HCT116 (cell line): ENCODE results near the gene NDUFB10. TPM values are rescaled to one million over a fixed set of nuclear protein-coding genes. Genes with fewer than 3 reads are reported as not detected.
A peak's percentile ranks its signal among the peaks of the same experiment; 100 is the strongest.

Source experiments
- ATAC-seq: fragments of 200-7000 bp; cut with Tn5 transposase; 2 replicates; pipeline ENCODE4 v1.9.1; 2020; ENCODE audit warnings: mild to moderate bottlenecking, moderate library complexity
- BruUV-seq: library from RNA; stranded (reverse); fragments of 400-500 nt; replicated peaks from 2 replicates; lab custom pipeline; 2021; lab: Mats Ljungman, UMichigan
- CTCF ChIA-PET: fragments of 300-600 bp; sonication (Branson Sonifier 250); formaldehyde crosslinking; loops from one replicate; lab custom pipeline; 2021; ENCODE audit warnings: antibody characterized with exemption; lab: Charles Lee
- POLR2A ChIA-PET: fragments of 300-600, 350-600 bp; sonication (Branson Sonifier 250); formaldehyde crosslinking; loops from one replicate; lab custom pipeline; 2021; ENCODE audit warnings: antibody characterized with exemption; lab: Charles Lee
- RAD21 ChIA-PET, 2 experiments: fragments of 300-600 bp; sonication (Branson Sonifier 250); formaldehyde crosslinking; loops; one replicate each; lab custom pipeline; 2023; ENCODE audit warnings: low total read pairs in 2 of 2; ENCODE audit not compliant: uncharacterized antibody in 2 of 2, unreplicated experiment in 2 of 2, low non-redundant PET in 1 of 2; lab: Charles Lee
- DNase-seq: peaks from one replicate; pipeline ENCODE4 v3.0.0-alpha.2; 2010; ENCODE audit warnings: low read depth, low spot score
- H2AFZ ChIP-seq: fragments of 200-600 bp; shearing (Covaris generic), sonication (generic); 2 replicates; pipeline ENCODE4 v1.6.1; 2017; ENCODE audit warnings: low read depth, mixed run types, mixed read lengths, antibody characterized with exemption, low read length; ENCODE audit not compliant: poor library complexity, severe bottlenecking
- H3K27ac ChIP-seq: 2 replicates; pipeline ENCODE4 v1.5.1; 2012; ENCODE audit warnings: low read depth, low read length
- H3K27me3 ChIP-seq: fragments of 200-600 bp; sonication (generic); 2 replicates; pipeline ENCODE4 v1.6.1; 2016; ENCODE audit warnings: mixed run types, low read length, mixed read lengths; ENCODE audit not compliant: insufficient read depth
- H3K36me3 ChIP-seq, 2 experiments: fragments of 200-500 bp in 1 of 2; fragments of 200-600 bp in 1 of 2; sonication (Bioruptor generic) in 1 of 2; sonication (generic) in 1 of 2; 2 replicates each; pipeline versions ENCODE4 v1.5.1 to v1.6.1; 2014 to 2016; ENCODE audit warnings: low read length in 2 of 2, inconsistent platforms in 1 of 2, mixed read lengths in 1 of 2, mixed run types in 1 of 2; ENCODE audit not compliant: insufficient read depth in 2 of 2, control insufficient read depth in 1 of 2
- H3K4me1 ChIP-seq, 2 experiments: fragments of 200-600 bp in 1 of 2; sonication (generic) in 1 of 2; 2 replicates each; pipeline versions ENCODE4 v1.5.1 to v1.6.1; 2012 to 2017; ENCODE audit warnings: low read length in 2 of 2, inconsistent platforms in 1 of 2, mild to moderate bottlenecking in 1 of 2, mixed read lengths in 1 of 2, mixed run types in 1 of 2, moderate library complexity in 1 of 2; ENCODE audit not compliant: insufficient read depth in 2 of 2, control insufficient read depth in 1 of 2
- H3K4me2 ChIP-seq: fragments of 200-600 bp; sonication (generic); 2 replicates; pipeline ENCODE4 v1.6.1; 2017; ENCODE audit warnings: mixed run types, low read length, mixed read lengths
- H3K4me3 ChIP-seq, 2 experiments: fragments of 200-600 bp in 1 of 2; sonication (generic) in 1 of 2; replicated peaks in 1 of 2; 2 replicates each; pipeline ENCODE4 v1.5.1; 2011 to 2016; ENCODE audit warnings: low read length in 2 of 2, control low read depth in 1 of 2, low read depth in 1 of 2, mild to moderate bottlenecking in 1 of 2, mixed read lengths in 1 of 2, mixed run types in 1 of 2
- H3K79me2 ChIP-seq: fragments of 200-600 bp; sonication (generic); 2 replicates; pipeline ENCODE4 v1.6.1; 2017; ENCODE audit warnings: mild to moderate bottlenecking, mixed run types, low read length, moderate library complexity, mixed read lengths; ENCODE audit not compliant: insufficient read depth
- H3K9ac ChIP-seq: fragments of 200-600 bp; sonication (generic); 2 replicates; pipeline ENCODE4 v1.6.1; 2016; ENCODE audit warnings: low read length, mixed read lengths
- H3K9me2 ChIP-seq: fragments of 200-600 bp; sonication (generic), shearing (Covaris generic); 2 replicates; pipeline ENCODE4 v1.6.1; 2017; ENCODE audit warnings: mixed run types, mild to moderate bottlenecking, moderate library complexity; ENCODE audit not compliant: insufficient read depth
- H3K9me3 ChIP-seq, 2 experiments: fragments of 200-500 bp in 1 of 2; fragments of 200-600 bp in 1 of 2; sonication (Bioruptor generic) in 1 of 2; sonication (generic) in 1 of 2; 2 replicates each; pipeline ENCODE4 v1.6.1; 2014 to 2017; ENCODE audit warnings: low read length in 2 of 2, mixed read lengths in 2 of 2, inconsistent platforms in 1 of 2, low read depth in 1 of 2, mild to moderate bottlenecking in 1 of 2, mixed run types in 1 of 2, moderate library complexity in 1 of 2; ENCODE audit not compliant: control insufficient read depth in 1 of 2, insufficient read depth in 1 of 2
- H4K20me1 ChIP-seq: fragments of 200-600 bp; sonication (generic), shearing (Covaris generic); 2 replicates; pipeline ENCODE4 v1.6.1; 2017; ENCODE audit warnings: mixed run types, mild to moderate bottlenecking, moderate library complexity; ENCODE audit not compliant: insufficient read depth
- RAD21 ChIP-seq: IDR thresholded peaks from 2 replicates; pipeline ENCODE4 v1.6.1; 2012; ENCODE audit warnings: low read depth, mild to moderate bottlenecking
- YY1 ChIP-seq: IDR thresholded peaks from 2 replicates; pipeline ENCODE4 v1.6.1; 2011; ENCODE audit warnings: low read length, low read depth, moderate library complexity, mild to moderate bottlenecking; ENCODE audit not compliant: insufficient replicate concordance; ENCODE audit errors: extremely low read depth
- intact Hi-C: fragments of 100-400 bp; cut with micrococcal nuclease; formaldehyde crosslinking; loops from 2 replicates; pipeline ENCODE4 v1.10.0; 2022
- total RNA-seq: library from RNA; stranded (reverse); gene quantifications from one replicate; pipeline ENCODE4 v1.2.1, GENCODE V29; 2021; ENCODE audit not compliant: unreplicated experiment
- TF ChIP-seq, protein P1 (sequence below), 3 experiments: fragments of 200-600 bp in 1 of 3; sonication (generic) in 1 of 3; IDR thresholded peaks in 2 of 3; conservative IDR thresholded peaks in 1 of 3; 2 replicates each; pipeline ENCODE4 v1.5.1; 2012 to 2017; ENCODE audit warnings: low read depth in 2 of 3, low read length in 2 of 3, antibody characterized with exemption in 1 of 3, borderline replicate concordance in 1 of 3, control low read depth in 1 of 3, mild to moderate bottlenecking in 1 of 3, mixed read lengths in 1 of 3, mixed run types in 1 of 3, moderate library complexity in 1 of 3; ENCODE audit not compliant: insufficient read depth in 1 of 3

NDUFB10 gene
- total RNA-seq, 1 experiment from 2014 or later, result 273 TPM

DNA sequence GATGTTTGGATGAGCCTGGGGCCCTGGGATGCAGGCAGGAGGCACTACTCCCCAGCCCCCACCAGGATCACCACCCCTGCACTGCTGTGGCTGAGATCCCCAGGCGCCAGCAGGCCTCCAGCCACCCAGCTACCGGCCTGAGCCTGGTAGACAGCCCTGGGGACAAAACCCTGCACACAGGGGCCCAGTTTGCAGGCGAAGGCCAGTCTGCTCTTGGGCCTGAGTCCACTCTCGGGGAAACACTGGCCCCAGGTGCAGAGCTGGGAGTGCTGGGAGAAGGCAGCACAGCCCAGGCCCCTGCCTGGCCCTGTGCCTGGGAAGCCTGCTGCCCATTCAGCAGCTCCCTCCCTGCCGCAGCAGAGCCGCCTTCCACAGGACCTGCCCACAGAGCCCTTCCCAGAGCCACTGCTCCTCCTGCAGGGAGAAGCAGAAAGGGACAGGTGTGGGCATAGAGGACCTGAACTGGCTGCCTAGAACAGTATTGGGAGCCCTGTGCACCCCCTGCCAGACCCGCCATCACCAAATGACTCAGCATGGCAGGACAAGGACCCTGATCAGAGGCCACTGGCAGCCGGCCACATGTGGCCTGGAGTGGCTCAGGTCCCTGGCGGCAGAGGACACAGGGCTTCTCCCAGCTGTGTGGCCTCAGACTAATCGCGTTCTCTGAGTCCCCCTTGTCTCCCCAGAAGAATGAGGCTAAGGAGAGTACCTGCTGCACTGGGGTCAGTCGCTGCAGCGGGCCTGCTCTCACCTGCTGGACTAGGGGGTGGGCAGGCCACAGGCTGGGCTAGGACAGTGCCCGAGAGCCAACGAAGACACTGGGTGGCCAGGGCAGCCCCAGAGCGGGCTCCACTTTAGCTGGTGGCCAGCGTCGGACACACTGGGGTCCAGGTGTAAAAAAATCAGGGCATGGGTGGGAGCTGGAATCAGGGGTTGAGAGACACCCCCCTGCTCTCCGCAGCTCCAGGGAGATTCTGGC is 27.0 kb upstream of the NDUFB10 start:
- RAD21 ChIA-PET, result interaction anchor here (0.6 to 0.7 kb wide), 2 partner anchors 9 to 68 kb away, joined by 3 read pairs; no protein-coding TSS in a partner anchor
- no peaks in the 10 kb centered on the region for H3K9me3 ChIP-seq
- H3K9ac ChIP-seq, result 0 out of 2 replicates have a peak overlapping the region, but pooled peaks have one; percentile 6
- H4K20me1 ChIP-seq, result no peaks in the 10 kb centered on the region
- ATAC-seq (peak; percentile 61), DNase-seq (no peak)
- H3K9me2 ChIP-seq, result no peaks in the 10 kb centered on the region
- POLR2A ChIA-PET, result interaction anchor here (1.2 kb wide), 1 partner anchor 66 kb away, joined by 3 read pairs; no protein-coding TSS in a partner anchor
- H3K36me3 ChIP-seq, result no peaks in the 10 kb centered on the region
- no peaks in the 10 kb centered on the region for H3K79me2 ChIP-seq
- no TSS peak for BruUV-seq
- intact Hi-C loops, result loop anchor here (1.0 kb wide), 1 partner anchor 69 kb away; no protein-coding TSS in a partner anchor
- TF ChIP-seq, protein P1, sequence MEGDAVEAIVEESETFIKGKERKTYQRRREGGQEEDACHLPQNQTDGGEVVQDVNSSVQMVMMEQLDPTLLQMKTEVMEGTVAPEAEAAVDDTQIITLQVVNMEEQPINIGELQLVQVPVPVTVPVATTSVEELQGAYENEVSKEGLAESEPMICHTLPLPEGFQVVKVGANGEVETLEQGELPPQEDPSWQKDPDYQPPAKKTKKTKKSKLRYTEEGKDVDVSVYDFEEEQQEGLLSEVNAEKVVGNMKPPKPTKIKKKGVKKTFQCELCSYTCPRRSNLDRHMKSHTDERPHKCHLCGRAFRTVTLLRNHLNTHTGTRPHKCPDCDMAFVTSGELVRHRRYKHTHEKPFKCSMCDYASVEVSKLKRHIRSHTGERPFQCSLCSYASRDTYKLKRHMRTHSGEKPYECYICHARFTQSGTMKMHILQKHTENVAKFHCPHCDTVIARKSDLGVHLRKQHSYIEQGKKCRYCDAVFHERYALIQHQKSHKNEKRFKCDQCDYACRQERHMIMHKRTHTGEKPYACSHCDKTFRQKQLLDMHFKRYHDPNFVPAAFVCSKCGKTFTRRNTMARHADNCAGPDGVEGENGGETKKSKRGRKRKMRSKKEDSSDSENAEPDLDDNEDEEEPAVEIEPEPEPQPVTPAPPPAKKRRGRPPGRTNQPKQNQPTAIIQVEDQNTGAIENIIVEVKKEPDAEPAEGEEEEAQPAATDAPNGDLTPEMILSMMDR (IDR thresholded peaks at IDR 0.05 in 2 of 3, conservative IDR thresholded peaks at IDR 0.05 in 1 of 3; ENCODE audit: borderline replicate concordance in 1 of 3, insufficient read depth in 1 of 3, low read depth in 2 of 3, low read length in 2 of 3), result peak; percentile 42 to 55 (median 45); a peak in 4 of 6 replicates
- TF ChIP-seq YY1, result no peak
- peak; percentile 66 for TF ChIP-seq RAD21
- no peaks in the 10 kb centered on the region for H3K27me3 ChIP-seq
- H2AFZ ChIP-seq, result no peak overlapping the region
- H3K4me3 ChIP-seq, result no peak overlapping the region
- H3K4me1 ChIP-seq, result peaks cover 23 to 33% of the 10 kb centered on the region in 2 experiments
- CTCF ChIA-PET, result interaction anchor here (0.8 to 1.3 kb wide), 5 partner anchors 9 to 150 kb away, joined by 3 to 6 read pairs (median 4); partner anchors contain the start of genes MSRB1, NUBP2 and SPSB3
- H3K27ac ChIP-seq, result peak overlapping the region; percentile 36; the same call in 1 of the 2 replicates
- H3K4me2 ChIP-seq, result no peak overlapping the region
